H1 (cell line): ENCODE data around the gene GALNTL6. TPM values are rescaled to one million over a fixed set of nuclear protein-coding genes. Genes with fewer than 3 reads are reported as not detected.

Source experiments
- BACH1 ChIP-seq: IDR thresholded peaks from 2 replicates; pipeline ENCODE4 v1.6.1; 2012; ENCODE audit warnings: low read length, improper control_type of control experiment
- GTF2F1 ChIP-seq: IDR thresholded peaks from 2 replicates; pipeline ENCODE4 v1.6.1; 2012; ENCODE audit warnings: low read depth, low read length, improper control_type of control experiment, borderline replicate concordance
- HDAC2 ChIP-seq, 2 experiments: fragments of 300-600 bp in 1 of 2; sonication (generic) in 1 of 2; IDR thresholded peaks; 2 replicates each; pipeline ENCODE4 v1.6.1; 2011 to 2012; ENCODE audit warnings: low read depth in 2 of 2, low read length in 2 of 2, mild to moderate bottlenecking in 2 of 2, moderate library complexity in 2 of 2, borderline replicate concordance in 1 of 2, inconsistent platforms in 1 of 2
- HDAC6 ChIP-seq: IDR thresholded peaks from one replicate; pipeline ENCODE4 v1.7.1; 2012; ENCODE audit warnings: low read depth, mild to moderate bottlenecking, inconsistent platforms, low read length, moderate library complexity
- RNF2 ChIP-seq: fragments of 200-900, 300-1000 bp; sonication (generic); IDR thresholded peaks from 2 replicates; pipeline ENCODE4 v1.7.1; 2016; ENCODE audit warnings: borderline replicate concordance, low read depth, mild to moderate bottlenecking, antibody characterized with exemption, low read length; ENCODE audit not compliant: poor library complexity, severe bottlenecking; ENCODE audit errors: missing control alignments
- polyA plus RNA-seq, 7 experiments: library from polyadenylated mRNA; depleted of rRNA in 3 of 7; stranded (reverse) in 5 of 7; unstranded in 2 of 7; fragments of >200 nt in 5 of 7; fragments of 200-250 nt in 2 of 7; gene quantifications; 1 replicate in 5 of 7; 2 replicates in 1 of 7; 4 replicates in 1 of 7; pipeline versions ENCODE4 v1.2.1 to v1.2.3, GENCODE V29; 2011 to 2013; ENCODE audit warnings: missing spikeins in 2 of 7, mixed read lengths in 2 of 7
- total RNA-seq: library from RNA; stranded (reverse); fragmentation: NEBNext Ultra II Directional; extraction: Animal tissue kit (Norgen Biotek cat#: 25700); gene quantifications from 2 replicates; pipeline ENCODE4 v1.2.1, GENCODE V29; 2021

Gene GALNTL6
- total and polyA plus RNA-seq, 2 of the 8 experiments (the other 6 are each of a cell fraction or from before 2014, with no cell fraction given), result 0.03 to 0.32 TPM

DNA sequence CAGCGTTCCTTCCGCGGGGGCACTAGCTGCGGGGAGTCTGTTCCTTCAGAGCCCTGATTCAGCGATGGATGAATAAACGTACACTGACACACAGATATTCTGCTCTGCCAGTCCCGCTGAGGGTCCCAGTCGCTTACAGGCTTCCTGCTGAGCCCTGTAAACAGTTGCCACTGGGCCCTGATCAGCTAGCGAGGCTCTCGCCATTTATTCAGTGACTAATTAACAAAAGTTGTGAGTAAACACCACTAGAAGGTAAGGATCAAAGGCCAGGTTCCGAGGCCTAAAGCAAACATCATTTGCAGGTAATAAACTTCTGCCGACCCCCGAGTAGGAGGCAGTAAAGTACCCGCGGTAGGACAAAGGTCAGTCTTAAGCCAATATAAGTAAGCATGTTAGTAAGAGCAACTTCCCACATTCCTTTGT is 912.8 kb downstream of the GALNTL6 start (continued):
- TF ChIP-seq HDAC6, result no peak
- no peak for TF ChIP-seq BACH1
- TF ChIP-seq HDAC2 (IDR thresholded peaks at IDR 0.05; ENCODE audit: borderline replicate concordance in 1 of 2, low read depth in 2 of 2, low read length in 2 of 2), result no peak
- TF ChIP-seq GTF2F1, result no peak
- TF ChIP-seq RNF2, result no peak
- TF ChIP-seq, all 59 proteins: peak for 0
